ENCODE data around the gene NOL4L. TPM values are rescaled to one million over a fixed set of nuclear protein-coding genes. Genes with fewer than 3 reads are reported as not detected.

The NOL4L gene
- total RNA-seq, 2 donors from 2014 or later = 9.9 to 28.5 TPM

- peaks cover 47% of the 10 kb centered on the region for H3K36me3 Mint-ChIP-seq (ENCODE audit: low read depth)
- ATAC-seq (replicated peaks) = no peak
- H3K27ac Mint-ChIP-seq = peak overlapping the region; percentile 83
- H3K9me3 Mint-ChIP-seq = no peaks in the 10 kb centered on the region
- no peak overlapping the region for H3K4me3 Mint-ChIP-seq
- H3K4me1 Mint-ChIP-seq = peaks cover 1% of the 10 kb centered on the region
- no peaks in the 10 kb centered on the region for H3K27me3 Mint-ChIP-seq
Measured at GRCh38 chr20:32450484-32451061, 134.6 kb downstream of the NOL4L start.

DNA sequence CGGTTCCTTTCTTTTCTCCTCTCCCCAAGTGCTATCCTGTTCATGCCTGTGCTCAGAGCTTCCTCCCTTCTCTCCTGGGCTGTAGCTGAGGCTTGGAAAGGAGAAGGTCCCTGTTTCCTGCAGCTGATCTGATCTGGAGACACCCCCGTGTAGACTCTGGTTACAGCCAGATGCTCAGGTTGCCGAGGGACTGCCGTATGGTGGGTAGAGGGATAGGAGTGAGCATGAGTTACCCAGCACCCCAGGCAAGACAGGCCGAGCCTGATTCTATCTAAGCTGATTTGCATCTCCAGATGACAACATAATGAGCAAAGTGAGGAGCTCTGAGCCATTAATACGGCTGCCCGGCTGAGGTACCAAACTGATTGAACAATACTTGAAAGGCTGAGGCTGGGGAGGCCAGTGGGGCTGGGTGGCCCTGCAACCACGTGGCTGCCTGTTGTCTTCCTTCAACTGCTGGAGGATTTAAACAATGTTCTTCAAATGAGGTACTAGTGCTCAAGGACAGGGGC, 135.2 kb downstream of the NOL4L start:
- no peaks in the 10 kb centered on the region for H3K27me3 Mint-ChIP-seq
- ATAC-seq (replicated peaks) = no peak
- H3K4me3 Mint-ChIP-seq = no peak overlapping the region
- H3K4me1 Mint-ChIP-seq = peaks cover 7% of the 10 kb centered on the region
- peak overlapping the region; percentile 83 for H3K27ac Mint-ChIP-seq
- H3K9me3 Mint-ChIP-seq = no peaks in the 10 kb centered on the region
- H3K36me3 Mint-ChIP-seq (ENCODE audit: low read depth) = peaks cover 53% of the 10 kb centered on the region

GRCh38 chr20:32449057-32449889, 135.9 kb downstream of the NOL4L start:
- peaks cover 7% of the 10 kb centered on the region for H3K4me1 Mint-ChIP-seq
- H3K9me3 Mint-ChIP-seq = no peaks in the 10 kb centered on the region
- H3K36me3 Mint-ChIP-seq (ENCODE audit: low read depth) = peaks cover 60% of the 10 kb centered on the region
- no peaks in the 10 kb centered on the region for H3K27me3 Mint-ChIP-seq
- ATAC-seq (replicated peaks) = no peak
- peak overlapping the region; percentile 83 for H3K27ac Mint-ChIP-seq
- H3K4me3 Mint-ChIP-seq = no peak overlapping the region

DNA sequence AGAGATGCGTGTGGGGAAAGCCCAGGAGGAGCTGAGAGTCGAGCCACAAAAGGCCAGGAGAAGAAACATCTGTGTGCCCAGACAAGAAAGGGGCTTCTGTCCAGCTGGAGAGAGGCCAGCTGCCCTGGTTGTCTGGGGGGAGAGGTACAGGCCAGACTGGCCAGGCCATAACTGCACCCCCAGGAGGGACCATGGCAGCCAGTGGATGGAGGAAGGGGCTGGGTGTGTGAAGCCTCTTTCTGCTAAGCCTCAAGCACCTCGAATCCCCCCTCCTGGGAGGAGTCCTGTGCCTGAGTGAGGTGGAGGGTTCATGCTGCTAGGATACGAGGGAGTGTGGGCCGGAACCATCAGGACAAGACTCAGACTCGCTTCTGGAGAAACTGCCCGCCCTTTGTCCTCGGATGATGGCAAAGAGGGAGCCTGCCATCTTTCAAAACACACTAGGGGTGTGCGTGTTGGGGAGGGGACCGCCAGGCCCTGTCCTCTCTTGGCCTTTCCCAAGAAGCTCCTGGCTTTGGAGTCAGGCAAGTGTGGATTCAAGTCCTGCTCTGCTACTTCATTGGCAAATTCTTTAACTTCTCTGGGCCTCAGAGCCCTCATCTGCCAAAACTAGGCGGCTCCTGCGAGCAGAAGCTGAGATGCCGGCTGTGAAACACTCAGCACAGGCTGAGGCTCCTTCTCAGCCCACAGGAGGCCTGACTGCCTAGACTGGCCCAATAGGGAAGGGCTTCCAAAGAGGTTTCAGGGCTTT, 136.7 kb downstream of the NOL4L start:
- Mint-ChIP-seq H3K4me3 (no peak overlapping the region), H3K27me3 (no peaks in the 10 kb centered on the region), H3K9me3 (no peaks in the 10 kb centered on the region), H3K36me3 (ENCODE audit: low read depth) (peaks cover 62% of the 10 kb centered on the region), H3K4me1 (peaks cover 12% of the 10 kb centered on the region), H3K27ac (peak overlapping the region; percentile 83)
- ATAC-seq (replicated peaks) = no peak

DNA sequence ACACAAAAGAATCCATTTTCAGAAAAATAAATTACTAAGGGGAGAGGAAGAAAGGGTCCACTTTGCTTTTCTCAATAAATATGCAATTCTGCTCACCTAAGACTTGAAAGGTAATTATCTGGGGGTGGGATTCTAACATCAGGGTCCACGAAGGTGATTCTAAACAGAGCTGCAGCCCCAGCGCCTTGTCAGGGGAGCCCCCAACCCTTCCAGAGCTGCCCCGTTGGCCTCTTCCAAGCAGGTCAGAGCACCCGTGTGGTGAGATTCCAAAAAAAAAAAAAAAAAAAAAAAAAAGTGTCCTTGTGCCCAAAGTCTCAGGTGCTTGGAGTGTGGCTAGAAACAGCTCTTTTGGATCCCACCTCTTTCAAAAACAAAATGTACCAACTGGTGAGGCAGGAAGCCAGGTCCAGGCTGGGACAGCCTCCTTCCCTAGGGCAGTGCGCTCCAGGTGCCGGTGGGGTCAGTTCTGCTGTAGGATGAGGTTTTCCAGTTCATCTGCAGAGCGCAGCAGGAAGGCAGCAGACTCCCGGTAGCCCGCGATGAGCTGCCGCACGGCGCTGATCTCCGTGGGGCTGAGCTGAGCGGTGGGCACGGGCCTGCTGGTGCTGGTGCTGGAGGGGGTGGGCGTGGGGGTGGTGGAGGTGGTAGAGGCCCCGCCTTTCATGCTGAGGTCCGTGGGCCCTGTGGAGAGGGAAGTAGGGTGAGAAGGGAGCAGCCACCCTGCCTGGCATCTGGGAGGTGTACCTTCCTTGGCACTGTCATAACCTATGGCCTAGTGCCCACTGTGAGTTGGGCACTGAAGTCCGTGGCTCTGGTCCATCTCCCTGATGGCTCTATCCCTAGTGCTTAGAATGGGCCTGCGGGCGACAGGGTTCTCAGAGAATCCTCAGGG, 137.8 kb downstream of the NOL4L start:
- Mint-ChIP-seq H3K27ac (peak overlapping the region; percentile 84), H3K4me3 (no peak overlapping the region), H3K9me3 (no peaks in the 10 kb centered on the region), H3K36me3 (ENCODE audit: low read depth) (peaks cover 63% of the 10 kb centered on the region), H3K4me1 (peaks cover 12% of the 10 kb centered on the region), H3K27me3 (no peaks in the 10 kb centered on the region)
- no peak for ATAC-seq (replicated peaks)

GRCh38 chr20:32446301-32447100, 138.6 kb downstream of the NOL4L start:
- H3K4me3 Mint-ChIP-seq = no peak overlapping the region
- H3K27ac Mint-ChIP-seq = peak overlapping the region; percentile 84
- H3K9me3 Mint-ChIP-seq = no peaks in the 10 kb centered on the region
- peak; percentile 6 for ATAC-seq (replicated peaks)
- no peaks in the 10 kb centered on the region for H3K27me3 Mint-ChIP-seq
- peaks cover 70% of the 10 kb centered on the region for H3K36me3 Mint-ChIP-seq (ENCODE audit: low read depth)
- H3K4me1 Mint-ChIP-seq = peaks cover 12% of the 10 kb centered on the region

DNA sequence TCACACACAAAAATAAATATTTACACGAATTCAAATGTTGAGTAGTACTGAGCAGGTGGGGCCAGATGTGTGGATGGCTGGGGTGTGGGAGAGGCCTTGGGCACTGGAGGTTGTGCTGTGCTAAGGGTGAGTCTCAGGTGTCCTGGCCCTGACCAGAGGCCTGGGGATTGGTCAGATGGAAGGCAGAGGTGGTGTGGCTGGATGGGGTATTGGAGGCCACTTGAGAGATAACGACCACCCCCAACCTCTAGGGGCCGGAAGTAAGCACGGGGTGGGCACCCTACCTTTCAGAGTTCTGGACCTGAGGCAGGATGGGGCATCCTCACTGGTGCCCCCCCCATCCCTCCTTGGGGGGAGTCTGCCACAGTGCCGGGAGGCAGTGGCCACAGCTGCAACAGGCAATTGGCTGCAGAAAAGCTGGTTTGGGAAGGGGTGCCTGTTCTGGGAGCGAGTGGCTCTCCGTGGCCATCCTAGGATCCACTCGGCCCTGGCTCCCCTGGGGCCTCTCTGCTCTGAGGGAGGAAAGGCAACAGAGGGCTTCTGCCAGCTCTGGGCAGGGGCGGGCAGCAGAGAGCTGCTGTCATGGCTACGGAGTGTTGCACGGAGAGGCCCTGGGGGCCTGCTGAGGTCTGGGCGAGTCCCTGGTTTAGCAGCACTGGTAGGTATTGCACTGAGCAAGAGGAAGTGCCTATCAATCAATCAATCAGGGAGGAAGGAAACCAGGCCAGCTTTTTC, 139.4 kb downstream of the NOL4L start:
- peak overlapping the region; percentile 78 for H3K27ac Mint-ChIP-seq
- H3K4me1 Mint-ChIP-seq = peaks cover 14% of the 10 kb centered on the region
- H3K4me3 Mint-ChIP-seq = no peak overlapping the region
- peaks cover 78% of the 10 kb centered on the region for H3K36me3 Mint-ChIP-seq (ENCODE audit: low read depth)
- H3K9me3 Mint-ChIP-seq = no peaks in the 10 kb centered on the region
- peak; percentile 27 for ATAC-seq (replicated peaks)
- H3K27me3 Mint-ChIP-seq = no peaks in the 10 kb centered on the region

- no peak for ATAC-seq (replicated peaks)
- Mint-ChIP-seq H3K4me3 (no peak overlapping the region), H3K4me1 (peaks cover 17% of the 10 kb centered on the region), H3K27ac (peak overlapping the region; percentile 78), H3K9me3 (no peaks in the 10 kb centered on the region), H3K36me3 (ENCODE audit: low read depth) (peaks cover 83% of the 10 kb centered on the region), H3K27me3 (no peaks in the 10 kb centered on the region)
Measured at GRCh38 chr20:32444474-32445220, 140.5 kb downstream of the NOL4L start.

DNA sequence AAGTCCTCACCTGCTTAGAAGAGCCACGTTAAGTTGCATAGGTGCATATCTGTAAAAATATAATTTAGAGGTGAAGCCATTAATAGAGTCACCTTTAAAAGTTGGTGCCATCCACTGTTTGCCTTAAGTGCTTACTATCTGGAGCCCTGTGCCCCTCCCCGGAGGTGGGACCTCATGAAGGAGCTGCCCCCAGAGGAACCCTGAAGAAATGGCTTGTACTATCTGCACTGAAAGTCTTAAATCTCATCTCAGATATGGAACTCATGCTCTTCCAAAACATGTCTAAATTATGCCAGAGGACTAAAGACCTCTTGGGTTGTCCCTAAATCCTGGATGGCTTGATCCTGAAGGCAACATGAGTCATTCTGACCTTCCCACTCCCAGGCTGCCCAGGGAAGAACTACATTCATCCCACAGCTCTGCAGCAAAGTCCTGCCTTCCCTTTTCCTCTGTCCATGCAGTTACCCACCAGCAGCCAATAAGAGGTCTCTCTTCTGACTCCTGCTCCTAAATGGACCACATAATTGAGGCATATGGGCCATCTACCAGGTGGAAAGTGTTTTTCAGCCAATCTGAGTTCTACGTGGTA, 141.7 kb downstream of the NOL4L start:
- ATAC-seq (replicated peaks) = no peak
- Mint-ChIP-seq H3K27ac (peak overlapping the region; percentile 56), H3K4me3 (no peak overlapping the region), H3K36me3 (ENCODE audit: low read depth) (peaks cover 88% of the 10 kb centered on the region), H3K27me3 (no peaks in the 10 kb centered on the region), H3K4me1 (peaks cover 24% of the 10 kb centered on the region), H3K9me3 (no peaks in the 10 kb centered on the region)

DNA sequence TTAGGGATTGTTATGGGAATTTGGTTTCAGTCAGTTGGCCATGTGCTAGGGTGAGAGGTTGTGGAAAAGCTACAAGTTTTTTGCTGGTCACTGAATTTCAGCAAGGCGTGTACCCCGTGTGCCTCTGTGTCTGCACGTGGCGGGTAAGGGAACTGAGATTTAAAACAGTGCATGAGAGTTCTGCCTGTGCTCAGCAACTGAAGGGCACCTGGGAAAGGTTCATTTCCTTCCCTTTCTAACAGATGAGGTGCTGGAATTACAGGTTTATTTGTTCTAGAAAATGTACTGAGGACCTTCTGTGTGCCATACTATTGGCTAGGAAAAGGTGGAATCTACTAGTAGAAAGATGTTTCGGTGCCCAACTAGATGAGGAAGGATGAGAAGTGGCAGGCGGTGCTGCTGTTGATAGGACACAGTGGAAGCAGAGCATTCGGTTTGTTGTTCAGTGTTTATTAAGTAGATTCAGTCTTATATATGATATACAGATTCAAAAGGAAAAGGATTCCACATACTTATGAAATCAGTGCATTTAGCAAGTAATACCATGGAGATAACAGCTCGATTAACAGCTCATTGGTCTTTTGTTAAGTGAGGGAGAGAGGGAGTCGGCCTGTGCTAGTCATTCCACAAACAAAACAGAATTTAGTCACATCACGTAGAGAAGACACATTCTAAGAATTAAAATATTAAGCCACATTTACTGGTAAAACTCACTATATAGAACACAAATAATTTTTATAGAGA, 142.3 kb downstream of the NOL4L start:
- Mint-ChIP-seq H3K9me3 (no peaks in the 10 kb centered on the region), H3K4me1 (peaks cover 27% of the 10 kb centered on the region), H3K27me3 (no peaks in the 10 kb centered on the region), H3K27ac (peak overlapping the region; percentile 56), H3K36me3 (ENCODE audit: low read depth) (peaks cover 90% of the 10 kb centered on the region), H3K4me3 (no peak overlapping the region)
- no peak for ATAC-seq (replicated peaks)

GRCh38 chr20:32441638-32442037, 143.5 kb downstream of the NOL4L start:
- Mint-ChIP-seq H3K27me3 (no peaks in the 10 kb centered on the region), H3K27ac (peak overlapping the region; percentile 75), H3K9me3 (no peaks in the 10 kb centered on the region), H3K4me1 (peaks cover 27% of the 10 kb centered on the region), H3K4me3 (no peak overlapping the region), H3K36me3 (ENCODE audit: low read depth) (peaks cover 90% of the 10 kb centered on the region)
- no peak for ATAC-seq (replicated peaks)

Measured in activated T-helper 17 cell treated with anti-CD3 and anti-CD28 coated beads, Interleukin-2, amount 50 U/mL, for 72 hours (primary cell).